LNCaP clone FGC (cell line): ENCODE data around the gene OLA1.

Experiments used
- DNase-seq: peaks from one replicate; pipeline ENCODE4 v3.0.0-alpha.2; 2011; ENCODE audit warnings: low read depth
- H3K4me3 ChIP-seq: 2 replicates; pipeline ENCODE4 v1.5.1; 2011; ENCODE audit warnings: mild to moderate bottlenecking, low read depth, low read length, control low read depth
- CTCF ChIP-seq: IDR thresholded peaks from 2 replicates; pipeline ENCODE4 v1.5.1; 2012; ENCODE audit warnings: mild to moderate bottlenecking; ENCODE audit not compliant: control insufficient read depth, insufficient read depth; ENCODE audit errors: extremely low read depth

OLA1 gene

GRCh38 chr2:174031226-174031625, 217.1 kb downstream of the OLA1 start:
- DNase-seq: no peak
- no peak for TF ChIP-seq CTCF
- no peak overlapping the region for H3K4me3 ChIP-seq

GRCh38 chr2:174028935-174029334, 219.4 kb downstream of the OLA1 start:
- DNase-seq: no peak
- no peak for TF ChIP-seq CTCF
- H3K4me3 ChIP-seq: no peak overlapping the region

- DNase-seq: no peak
- TF ChIP-seq CTCF: no peak
- no peak overlapping the region for H3K4me3 ChIP-seq
These were observed 220.4 kb downstream of the OLA1 start for GRCh38 chr2:174027956-174028355.

- DNase-seq: no peak
- TF ChIP-seq CTCF: no peak
These were observed 222.0 kb downstream of the OLA1 start for GRCh38 chr2:174026122-174026845.

GRCh38 chr2:174025271-174026121, 222.8 kb downstream of the OLA1 start:
- no peak for TF ChIP-seq CTCF
- no peak for DNase-seq
- no peak overlapping the region for H3K4me3 ChIP-seq

More at GRCh38 chr2:174026122-174026845, 222.0 kb downstream of the OLA1 start:
- no peak overlapping the region for H3K4me3 ChIP-seq

- no peak overlapping the region for H3K4me3 ChIP-seq
- peak; percentile 75 for DNase-seq
- no peak for TF ChIP-seq CTCF
These were observed 223.6 kb downstream of the OLA1 start for GRCh38 chr2:174024524-174025270.
